HepG2 (cell line): ENCODE measurements around the gene EDEM3. TPM values are rescaled to one million over a fixed set of nuclear protein-coding genes. Genes with fewer than 3 reads are reported as not detected.

ENCODE experiments used
- ATAC-seq: fragments of 200-7000 bp; cut with Tn5 transposase; 3 replicates; pipeline ENCODE4 v1.9.1; 2020; ENCODE audit warnings: mild to moderate bottlenecking, moderate library complexity
- BruUV-seq: library from RNA; stranded (reverse); fragments of 400-500 nt; replicated peaks from 2 replicates; lab custom pipeline; 2021; lab: Mats Ljungman, UMichigan
- CTCF ChIA-PET: fragments of 300-600 bp; formaldehyde crosslinking; extraction: SDS; loops from one replicate; lab custom pipeline; 2021; ENCODE audit warnings: low total read pairs, inconsistent platforms, low intra/inter-chr PET ratio; lab: Yijun Ruan, JAX
- POLR2A ChIA-PET: fragments of 350-600 bp; sonication (Branson Sonifier 250); formaldehyde crosslinking; loops from one replicate; lab custom pipeline; 2020; ENCODE audit warnings: antibody characterized with exemption, inconsistent platforms; lab: Yijun Ruan, JAX
- DNase-seq: peaks from one replicate; pipeline ENCODE4 v3.0.0-alpha.2; 2015; ENCODE audit warnings: low spot score
- FAIRE-seq: peaks from 3 replicates; lab custom pipeline; 2011; peaks lifted over from hg19 to GRCh38; lab: Jason Lieb, UNC
- H2AFZ ChIP-seq: one replicate; pipeline ENCODE4 v1.6.1; 2011; ENCODE audit warnings: low read length, inconsistent platforms
- H3K27ac ChIP-seq: fragments of 300-600 bp; 3 replicates; pipeline ENCODE4 v1.8.0; 2011; ENCODE audit warnings: mixed run types, mild to moderate bottlenecking, mixed read lengths, low read length, inconsistent platforms; ENCODE audit not compliant: insufficient read depth; ENCODE audit errors: extremely low read length
- H3K27me3 ChIP-seq, 2 experiments: fragments of 200-600 bp in 1 of 2; 2 replicates in 1 of 2; 3 replicates in 1 of 2; pipeline versions ENCODE4 v1.6.0 to v1.8.0; 2011; ENCODE audit warnings: low read length in 2 of 2, mild to moderate bottlenecking in 2 of 2, moderate library complexity in 2 of 2, inconsistent platforms in 1 of 2; ENCODE audit not compliant: insufficient read depth in 2 of 2, control insufficient read depth in 1 of 2
- H3K36me3 ChIP-seq, 2 experiments: fragments of 200-600 bp in 1 of 2; replicated peaks in 1 of 2; 2 replicates in 1 of 2; 3 replicates in 1 of 2; pipeline versions ENCODE4 v1.5.1 to v1.8.0; 2011; ENCODE audit warnings: low read length in 2 of 2, inconsistent platforms in 1 of 2; ENCODE audit not compliant: insufficient read depth in 2 of 2, control insufficient read depth in 1 of 2
- H3K4me1 ChIP-seq: 2 replicates; pipeline ENCODE4 v1.5.1; 2012; ENCODE audit warnings: low read length, inconsistent platforms; ENCODE audit not compliant: insufficient read depth
- H3K4me2 ChIP-seq: 2 replicates; pipeline ENCODE4 v1.6.0; 2011; ENCODE audit warnings: low read depth, low read length, inconsistent platforms
- H3K4me3 ChIP-seq, 3 experiments: fragments of 200-600 bp in 1 of 3; sonication (generic), shearing (Covaris generic) in 1 of 3; replicated peaks in 1 of 3; 2 replicates each; pipeline ENCODE4 v1.5.1; 2011 to 2016; ENCODE audit warnings: low read length in 3 of 3, inconsistent platforms in 2 of 3, low read depth in 2 of 3, mild to moderate bottlenecking in 2 of 3, control low read depth in 1 of 3, mixed read lengths in 1 of 3; ENCODE audit not compliant: insufficient read depth in 1 of 3
- H3K79me2 ChIP-seq: one replicate; pipeline ENCODE4 v1.6.1; 2011; ENCODE audit warnings: low read length, inconsistent platforms; ENCODE audit not compliant: insufficient read depth
- H3K9ac ChIP-seq: 2 replicates; pipeline ENCODE4 v1.6.0; 2011; ENCODE audit warnings: mild to moderate bottlenecking, low read depth, low read length, inconsistent platforms; ENCODE audit not compliant: insufficient read depth
- H3K9me3 ChIP-seq: 2 replicates; pipeline ENCODE4 v1.5.1; 2012; ENCODE audit warnings: mild to moderate bottlenecking, low read length
- H4K20me1 ChIP-seq: 2 replicates; pipeline ENCODE4 v1.6.0; 2011; ENCODE audit warnings: inconsistent platforms, mild to moderate bottlenecking, low read length, moderate library complexity; ENCODE audit not compliant: insufficient read depth
- CEBPB ChIP-seq: IDR thresholded peaks from 2 replicates; pipeline ENCODE4 v1.6.1; 2011; ENCODE audit warnings: low read depth, low read length, improper control_type of control experiment, borderline replicate concordance
- ETV6 ChIP-seq: sonication (generic); formaldehyde crosslinking; conservative IDR thresholded peaks from 2 replicates; pipeline ENCODE4 v1.4.0; 2020; ENCODE audit warnings: missing genetic modification reagents
- FIP1L1 ChIP-seq: fragments of 200-400 bp; formaldehyde crosslinking; IDR thresholded peaks from 2 replicates; pipeline ENCODE4 v1.6.1; 2018; ENCODE audit warnings: low read depth, mild to moderate bottlenecking, low read length, moderate library complexity, borderline replicate concordance; ENCODE audit not compliant: insufficient read depth
- GATAD1 ChIP-seq: IDR thresholded peaks from 2 replicates; pipeline ENCODE4 v1.6.1; 2016; ENCODE audit warnings: missing genetic modification reagents, missing compliant biosample characterization
- MATR3 ChIP-seq: sonication (generic); formaldehyde crosslinking; IDR thresholded peaks from 2 replicates; pipeline ENCODE4 v1.4.0; 2020; ENCODE audit warnings: missing genetic modification reagents
- NFE2L2 ChIP-seq: fragments of 150-350 bp; IDR thresholded peaks from 2 replicates; pipeline ENCODE4 v1.6.1; 2014; ENCODE audit warnings: low read length
- NONO ChIP-seq, 2 experiments: fragments of 450-650 bp in 1 of 2; sonication (generic) in 1 of 2; formaldehyde crosslinking in 1 of 2; IDR thresholded peaks in 1 of 2; conservative IDR thresholded peaks in 1 of 2; 2 replicates each; pipeline versions ENCODE4 v1.6.1 to v1.8.0; 2017 to 2022; ENCODE audit warnings: mild to moderate bottlenecking in 1 of 2, missing genetic modification reagents in 1 of 2, moderate library complexity in 1 of 2
- PCBP2 ChIP-seq: fragments of 200-400 bp; formaldehyde crosslinking; optimal IDR thresholded peaks from 2 replicates; pipeline ENCODE3; 2018; ENCODE audit warnings: low read length, low read depth; ENCODE audit not compliant: poor library complexity, severe bottlenecking
- PLRG1 ChIP-seq: fragments of 450-650 bp; conservative IDR thresholded peaks from 2 replicates; pipeline ENCODE4 v1.6.1; 2016
- RXRB ChIP-seq: IDR thresholded peaks from 2 replicates; pipeline ENCODE4 v1.6.1; 2016; ENCODE audit warnings: borderline replicate concordance, missing genetic modification reagents, missing compliant biosample characterization
- SMAD3 ChIP-seq: sonication (generic); formaldehyde crosslinking; IDR thresholded peaks from 2 replicates; pipeline ENCODE4 v1.4.0; 2020; ENCODE audit warnings: missing genetic modification reagents
- ZBTB37 ChIP-seq: sonication (generic); formaldehyde crosslinking; IDR thresholded peaks from 2 replicates; pipeline ENCODE4 v1.4.0; 2020; ENCODE audit warnings: mild to moderate bottlenecking, missing genetic modification reagents
- ZBTB38 ChIP-seq: sonication (generic); formaldehyde crosslinking; IDR thresholded peaks from 2 replicates; pipeline ENCODE4 v1.5.1; 2020; ENCODE audit warnings: mild to moderate bottlenecking, missing genetic modification reagents
- ZMAT5 ChIP-seq: sonication (generic); formaldehyde crosslinking; IDR thresholded peaks from 2 replicates; pipeline ENCODE4 v1.5.0; 2020; ENCODE audit warnings: mild to moderate bottlenecking, low read depth, missing genetic modification reagents, borderline replicate concordance
- ZNF253 ChIP-seq: sonication (generic); formaldehyde crosslinking; IDR thresholded peaks from 2 replicates; pipeline ENCODE4 v1.8.0; 2022; ENCODE audit warnings: mild to moderate bottlenecking, missing genetic modification reagents, borderline replicate concordance
- ZNF441 ChIP-seq: sonication (generic); formaldehyde crosslinking; IDR thresholded peaks from 2 replicates; pipeline ENCODE4 v1.7.0; 2021; ENCODE audit warnings: missing genetic modification reagents, borderline replicate concordance
- ZNF674 ChIP-seq: sonication (generic); formaldehyde crosslinking; IDR thresholded peaks from 2 replicates; pipeline ENCODE4 v1.5.0; 2020; ENCODE audit warnings: low read depth, mild to moderate bottlenecking, missing genetic modification reagents
- WGBS: methylation state at CpG from one replicate; pipeline ENCODE4 v1.1.6; 2017; ENCODE audit warnings: low lambda C conversion rate; 5-methylcytosine and 5-hydroxymethylcytosine counted together
- in situ Hi-C: cut with HindIII; loops from 2 replicates; pipeline ENCODE4 v1.10.0; 2017; ENCODE audit warnings: low pct_unique_long_range_greater_than_20kb; ENCODE audit not compliant: extremely low pct_ligation_motif_present
- intact Hi-C: fragments of 100-400 bp; cut with micrococcal nuclease; formaldehyde crosslinking; loops from one replicate; pipeline ENCODE4 v1.10.0; 2022; ENCODE audit not compliant: unreplicated experiment
- polyA plus RNA-seq, 8 experiments: library from polyadenylated mRNA; depleted of rRNA in 3 of 8; stranded (reverse) in 7 of 8; unstranded in 1 of 8; fragments of >200 nt; fragmentation: Illumina TruSeq in 4 of 8; extraction: Trizol in 4 of 8; gene quantifications; 2 replicates each; pipeline versions ENCODE4 v1.2.1 to v1.2.3, GENCODE V29; 2011 to 2016; ENCODE audit warnings: low read depth in 4 of 8, missing spikeins in 1 of 8, mixed read lengths in 1 of 8; ENCODE audit not compliant: insufficient read depth in 1 of 8
- total RNA-seq, 5 experiments: library from RNA; depleted of rRNA; stranded (reverse); fragments of >200 nt; fragmentation: Illumina TruSeq; extraction: Trizol; gene quantifications; 2 replicates each; pipeline ENCODE4 v1.2.3, GENCODE V29; 2016; ENCODE audit warnings: low read depth in 1 of 5
- TF ChIP-seq, protein P1 (sequence below): sonication (generic); formaldehyde crosslinking; IDR thresholded peaks from 2 replicates; pipeline ENCODE4 v1.4.0; 2020; ENCODE audit warnings: missing genetic modification reagents

EDEM3 gene
- total and polyA plus RNA-seq, 2 of the 13 experiments (the other 11 are each of a cell fraction or from before 2014, with no cell fraction given): 13.1 to 18.2 TPM

DNA sequence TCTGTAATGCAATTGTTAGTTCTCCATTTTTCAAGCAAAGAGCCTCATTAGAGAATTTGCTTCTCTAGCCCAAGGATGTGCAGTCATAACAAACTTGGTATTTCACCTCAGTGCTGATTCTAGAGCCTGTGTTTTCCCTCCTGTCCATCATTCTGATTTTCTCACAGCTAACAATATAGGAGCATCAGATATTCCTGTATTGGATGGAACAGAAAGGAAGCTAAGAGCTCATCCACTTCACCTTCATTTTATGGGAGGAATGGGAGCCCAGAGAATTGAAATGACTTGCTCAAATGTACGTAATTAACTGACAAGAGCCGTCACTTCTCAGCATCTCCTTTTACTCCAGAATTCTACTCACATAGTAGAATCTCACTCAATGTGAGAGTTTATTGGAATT lies 96.6 kb downstream of the EDEM3 start:
- no peak for DNase-seq
- in situ Hi-C loops (loop anchor here (25.0 kb wide), 1 partner anchor 571 kb away; no protein-coding TSS in a partner anchor), intact Hi-C loops (no loop called here)
- BruUV-seq: no TSS peak
- CTCF ChIA-PET: no interaction called here
- POLR2A ChIA-PET: no interaction called here
- H4K20me1 ChIP-seq: no peaks in the 10 kb centered on the region
- TF ChIP-seq ZNF253 (CRISPR knock-in tag): no peak
- no peak for TF ChIP-seq FIP1L1
- no peak for TF ChIP-seq ZNF441 (CRISPR knock-in tag)
- TF ChIP-seq PLRG1: no peak
- TF ChIP-seq ZNF674 (CRISPR knock-in tag): no peak
- no peak for TF ChIP-seq PCBP2
- no peak for TF ChIP-seq CEBPB
- TF ChIP-seq ZBTB38: no peak
- TF ChIP-seq RXRB (CRISPR knock-in tag): no peak
- TF ChIP-seq, protein P1, sequence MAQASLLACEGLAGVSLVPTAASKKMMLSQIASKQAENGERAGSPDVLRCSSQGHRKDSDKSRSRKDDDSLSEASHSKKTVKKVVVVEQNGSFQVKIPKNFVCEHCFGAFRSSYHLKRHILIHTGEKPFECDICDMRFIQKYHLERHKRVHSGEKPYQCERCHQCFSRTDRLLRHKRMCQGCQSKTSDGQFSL (CRISPR knock-in tag): no peak
- TF ChIP-seq SMAD3 (CRISPR knock-in tag): no peak
- TF ChIP-seq NFE2L2: no peak
- no peak for TF ChIP-seq ZBTB37 (CRISPR knock-in tag)
- TF ChIP-seq ZMAT5: no peak
- no peak for TF ChIP-seq NONO (IDR thresholded peaks at IDR 0.05)
- no peak for TF ChIP-seq NONO (CRISPR knock-in tag; conservative IDR thresholded peaks at IDR 0.05)
- TF ChIP-seq GATAD1 (CRISPR knock-in tag): no peak
- TF ChIP-seq MATR3: no peak
- TF ChIP-seq ETV6 (CRISPR knock-in tag): no peak
- 3% methylated on average over 2 of the region's 2 CpGs for WGBS
- no peaks in the 10 kb centered on the region for H3K79me2 ChIP-seq
- H3K4me1 ChIP-seq: no peaks in the 10 kb centered on the region
- no peak overlapping the region for H2AFZ ChIP-seq
- H3K9me3 ChIP-seq: no peaks in the 10 kb centered on the region
- no peak for FAIRE-seq
- H3K36me3 ChIP-seq: no peaks in the 10 kb centered on the region
- no peaks in the 10 kb centered on the region; a peak in 1 of 5 replicates for H3K27me3 ChIP-seq
- no peak for ATAC-seq
- H3K4me2 ChIP-seq: no peak overlapping the region
- H3K9ac ChIP-seq: no peak overlapping the region
- no peak overlapping the region for H3K4me3 ChIP-seq
- no peak overlapping the region for H3K27ac ChIP-seq
